Measurements from ENCODE around the gene GRIK3.

DNA sequence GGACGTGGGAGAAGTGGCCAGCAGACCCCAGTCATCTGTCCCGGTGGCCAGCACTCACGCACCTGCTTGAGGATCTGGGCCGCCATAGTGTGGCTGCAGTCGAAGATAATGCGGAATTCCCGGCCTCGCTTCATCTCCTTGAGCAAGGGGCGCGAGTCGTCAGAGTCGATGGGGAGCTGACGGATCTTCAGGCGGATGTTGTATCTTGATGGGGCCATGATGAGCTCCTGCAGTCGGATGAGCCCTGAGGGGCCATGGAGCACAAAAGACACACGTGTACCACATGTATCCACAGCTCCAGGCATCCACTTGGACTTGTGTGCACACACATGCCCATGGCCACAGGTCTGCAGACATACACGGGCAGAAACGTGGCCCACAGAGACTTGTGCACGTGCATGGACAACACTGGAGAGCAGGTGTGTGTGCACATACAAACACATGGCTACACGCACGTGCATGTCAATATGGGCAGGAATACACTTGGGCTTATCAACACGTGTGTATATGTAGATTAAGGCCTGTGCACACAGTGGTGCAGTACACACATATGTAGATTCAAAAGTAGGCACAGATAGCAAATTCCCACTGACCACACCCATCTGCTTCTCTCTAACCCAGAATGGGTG, 162.1 kb downstream of the GRIK3 start:
- TF ChIP-seq POLR2AphosphoS5 (IDR thresholded peaks at IDR 0.05; ENCODE audit: low read depth, low read length): no peak
- TF ChIP-seq POLR2A (IDR thresholded peaks at IDR 0.05; ENCODE audit: low read depth, low read length): no peak

All from GM12892 (cell line).